ENCODE measurements around the gene ERC2.

The ERC2 gene

GRCh38 chr3:55826731-55827496 is 641.4 kb downstream of the ERC2 start (continued):
- TF ChIP-seq CSDC2 (CRISPR knock-in tag; IDR thresholded peaks at IDR 0.05) (no peak), ZC3H10 (CRISPR knock-in tag; IDR thresholded peaks at IDR 0.05) (no peak), CREB5 (CRISPR knock-in tag; IDR thresholded peaks at IDR 0.05; ENCODE audit: low read depth) (no peak), BACH2 (CRISPR knock-in tag; IDR thresholded peaks at IDR 0.05; ENCODE audit: borderline replicate concordance) (no peak), ZNF565 (CRISPR knock-in tag; conservative IDR thresholded peaks at IDR 0.05; ENCODE audit: low read depth) (no peak), ZFP3 (CRISPR knock-in tag; IDR thresholded peaks at IDR 0.05) (no peak), ZNF70 (CRISPR knock-in tag; IDR thresholded peaks at IDR 0.05) (no peak), ZFP30 (CRISPR knock-in tag; IDR thresholded peaks at IDR 0.05) (no peak)

GRCh38 chr3:55826097-55826496 is 642.2 kb downstream of the ERC2 start:
- TF ChIP-seq ZFP30 (CRISPR knock-in tag; IDR thresholded peaks at IDR 0.05) (no peak), CSRNP3 (CRISPR knock-in tag; IDR thresholded peaks at IDR 0.05) (no peak), ISL1 (CRISPR knock-in tag; IDR thresholded peaks at IDR 0.05) (no peak), ZFP3 (CRISPR knock-in tag; IDR thresholded peaks at IDR 0.05) (no peak), CSDC2 (CRISPR knock-in tag; IDR thresholded peaks at IDR 0.05) (no peak), ZC3H10 (CRISPR knock-in tag; IDR thresholded peaks at IDR 0.05) (no peak), ZNF565 (CRISPR knock-in tag; conservative IDR thresholded peaks at IDR 0.05; ENCODE audit: low read depth) (no peak), ZNF8 (CRISPR knock-in tag; IDR thresholded peaks at IDR 0.05) (no peak), ZNF70 (CRISPR knock-in tag; IDR thresholded peaks at IDR 0.05) (no peak), TCF4 (CRISPR knock-in tag; IDR thresholded peaks at IDR 0.05; ENCODE audit: borderline replicate concordance) (no peak), CREB5 (CRISPR knock-in tag; IDR thresholded peaks at IDR 0.05; ENCODE audit: low read depth) (no peak)
- no peak for ATAC-seq

GRCh38 chr3:55824406-55824805 is 643.9 kb downstream of the ERC2 start:
- no peak for TF ChIP-seq RARB (CRISPR knock-in tag; IDR thresholded peaks at IDR 0.05)
- no peak for TF ChIP-seq ZNF8 (CRISPR knock-in tag; IDR thresholded peaks at IDR 0.05)
- TF ChIP-seq CSDC2 (CRISPR knock-in tag; IDR thresholded peaks at IDR 0.05): no peak
- no peak for TF ChIP-seq CREB5 (CRISPR knock-in tag; IDR thresholded peaks at IDR 0.05; ENCODE audit: low read depth)
- TF ChIP-seq ZFP30 (CRISPR knock-in tag; IDR thresholded peaks at IDR 0.05): no peak
- TF ChIP-seq PATZ1 (CRISPR knock-in tag; IDR thresholded peaks at IDR 0.05; ENCODE audit: borderline replicate concordance): no peak
- no peak for TF ChIP-seq ZNF565 (CRISPR knock-in tag; conservative IDR thresholded peaks at IDR 0.05; ENCODE audit: low read depth)
- TF ChIP-seq TOX (CRISPR knock-in tag; IDR thresholded peaks at IDR 0.05; ENCODE audit: borderline replicate concordance): no peak
- TF ChIP-seq ZFP3 (CRISPR knock-in tag; IDR thresholded peaks at IDR 0.05): no peak
- TF ChIP-seq GLIS3 (CRISPR knock-in tag; IDR thresholded peaks at IDR 0.05): no peak
- no peak for TF ChIP-seq CSRNP3 (CRISPR knock-in tag; IDR thresholded peaks at IDR 0.05)
- no peak for ATAC-seq

GRCh38 chr3:55823829-55824228 is 644.4 kb downstream of the ERC2 start:
- no peak for TF ChIP-seq ZFP30 (CRISPR knock-in tag; IDR thresholded peaks at IDR 0.05)
- no peak for TF ChIP-seq TSHZ2 (CRISPR knock-in tag; IDR thresholded peaks at IDR 0.05)
- TF ChIP-seq CSDC2 (CRISPR knock-in tag; IDR thresholded peaks at IDR 0.05): no peak
- TF ChIP-seq ZC3H10 (CRISPR knock-in tag; IDR thresholded peaks at IDR 0.05): no peak
- no peak for TF ChIP-seq ZFP3 (CRISPR knock-in tag; IDR thresholded peaks at IDR 0.05)
- no peak for ATAC-seq

Measured in SK-N-SH treated with all-trans-retinoic acid at 6 μM for 48 hours (cell line).